GM12878 (cell line): Measurements from ENCODE around the gene CAST. TPM values are rescaled to one million over a fixed set of nuclear protein-coding genes. Genes with fewer than 3 reads are reported as not detected.

Experiments
- ASH2L ChIP-seq: fragments of 300-600, 200-600 bp; sonication (generic); IDR thresholded peaks from 2 replicates; pipeline ENCODE4 v1.6.1; 2017; ENCODE audit warnings: low read depth, mild to moderate bottlenecking, borderline replicate concordance
- BMI1 ChIP-seq: fragments of 450-650 bp; IDR thresholded peaks from 2 replicates; pipeline ENCODE4 v1.6.1; 2016; ENCODE audit warnings: mild to moderate bottlenecking, moderate library complexity, borderline replicate concordance
- CBFB ChIP-seq: IDR thresholded peaks from 2 replicates; pipeline ENCODE4 v1.6.1; 2016; ENCODE audit warnings: antibody characterized with exemption, low read depth
- HDGF ChIP-seq: fragments of 450-650 bp; IDR thresholded peaks from 2 replicates; pipeline ENCODE4 v1.6.1; 2016; ENCODE audit warnings: antibody characterized with exemption
- IKZF1 ChIP-seq: fragments of 450-650 bp; conservative IDR thresholded peaks from 2 replicates; pipeline ENCODE4 v1.6.1; 2017; ENCODE audit warnings: antibody characterized with exemption, mild to moderate bottlenecking
- MAX ChIP-seq: IDR thresholded peaks from 2 replicates; pipeline ENCODE4 v1.6.1; 2012; ENCODE audit warnings: low read depth, low read length, improper control_type of control experiment
- MXI1 ChIP-seq: fragments of 150-350 bp; IDR thresholded peaks from 2 replicates; pipeline ENCODE4 v1.6.1; 2011; ENCODE audit warnings: low read depth, mild to moderate bottlenecking, inconsistent platforms, low read length, improper control_type of control experiment
- NFXL1 ChIP-seq: fragments of 450-650 bp; IDR thresholded peaks from 2 replicates; pipeline ENCODE4 v1.6.1; 2017; ENCODE audit warnings: antibody characterized with exemption, mild to moderate bottlenecking, borderline replicate concordance
- NFYB ChIP-seq: IDR thresholded peaks from 2 replicates; pipeline ENCODE4 v1.6.1; 2011; ENCODE audit warnings: low read depth, mild to moderate bottlenecking, low read length, improper control_type of control experiment, moderate library complexity; ENCODE audit not compliant: insufficient read depth
- NR2C1 ChIP-seq: fragments of 450-650 bp; IDR thresholded peaks from 2 replicates; pipeline ENCODE4 v1.6.1; 2017; ENCODE audit warnings: antibody characterized with exemption, mild to moderate bottlenecking, moderate library complexity
- PKNOX1 ChIP-seq: fragments of 450-650 bp; IDR thresholded peaks from 2 replicates; pipeline ENCODE4 v1.6.1; 2016; ENCODE audit warnings: mild to moderate bottlenecking
- POLR2AphosphoS5 ChIP-seq: IDR thresholded peaks from 2 replicates; pipeline ENCODE4 v1.6.1; 2011; ENCODE audit warnings: mild to moderate bottlenecking, low read length, inconsistent platforms
- RAD21 ChIP-seq: IDR thresholded peaks from 2 replicates; pipeline ENCODE4 v1.6.1; 2011; ENCODE audit warnings: mild to moderate bottlenecking, low read depth, low read length, moderate library complexity; ENCODE audit not compliant: insufficient read depth
- RUNX3 ChIP-seq: IDR thresholded peaks from 2 replicates; pipeline ENCODE4 v1.6.1; 2012; ENCODE audit warnings: low read length, inconsistent platforms
- SMARCA5 ChIP-seq: fragments of 450-650 bp; IDR thresholded peaks from 2 replicates; pipeline ENCODE4 v1.6.1; 2017; ENCODE audit warnings: mild to moderate bottlenecking
- SPI1 ChIP-seq: IDR thresholded peaks from 2 replicates; pipeline ENCODE4 v1.6.1; 2011; ENCODE audit warnings: low read depth, mild to moderate bottlenecking, low read length, moderate library complexity, borderline replicate concordance; ENCODE audit not compliant: insufficient read depth
- TCF12 ChIP-seq: IDR thresholded peaks from 2 replicates; pipeline ENCODE4 v1.6.1; 2011; ENCODE audit warnings: low read depth, mild to moderate bottlenecking, low read length
- TCF7 ChIP-seq: IDR thresholded peaks from 2 replicates; pipeline ENCODE4 v1.6.1; 2014; ENCODE audit warnings: antibody characterized with exemption, borderline replicate concordance
- ZNF24 ChIP-seq: fragments of 450-650 bp; IDR thresholded peaks from 2 replicates; pipeline ENCODE4 v1.6.1; 2017; ENCODE audit warnings: antibody characterized with exemption, mild to moderate bottlenecking
- ZNF384 ChIP-seq: IDR thresholded peaks from 2 replicates; pipeline ENCODE4 v1.6.1; 2012; ENCODE audit warnings: low read depth, mild to moderate bottlenecking, low read length, improper control_type of control experiment, borderline replicate concordance
- ZZZ3 ChIP-seq: IDR thresholded peaks from 2 replicates; pipeline ENCODE4 v1.6.1; 2011; ENCODE audit warnings: low read depth; ENCODE audit not compliant: control insufficient read depth, insufficient read length
- polyA plus RNA-seq, 11 experiments: library from polyadenylated mRNA; depleted of rRNA in 4 of 11; unstranded in 6 of 11; stranded (reverse) in 5 of 11; fragments of >200 nt; fragmentation: Nextera tagmentation in 4 of 11; fragmentation: Illumina TruSeq in 1 of 11; extraction: Ambion mirVana in 4 of 11; extraction: Trizol in 1 of 11; gene quantifications; 1 replicate in 1 of 11; 2 replicates in 10 of 11; pipeline versions ENCODE4 v1.2.1 to v1.2.3, GENCODE V29; 2011 to 2016; ENCODE audit warnings: inconsistent platforms in 2 of 11, missing spikeins in 2 of 11, low read depth in 1 of 11
- total RNA-seq, 4 experiments: library from RNA; depleted of rRNA in 3 of 4; stranded (reverse); fragments of >200 nt in 3 of 4; fragmentation: Illumina TruSeq in 1 of 4; extraction: Trizol in 1 of 4; gene quantifications; 2 replicates each; pipeline versions ENCODE4 v1.2.1 to v1.2.3, GENCODE V29; 2013 to 2021
- TF ChIP-seq, protein P1 (sequence below): IDR thresholded peaks from 2 replicates; pipeline ENCODE4 v1.6.1; 2011; ENCODE audit warnings: low read depth, low read length, improper control_type of control experiment, borderline replicate concordance
- TF ChIP-seq, protein P2 (sequence below): fragments of 450-650 bp; formaldehyde crosslinking; IDR thresholded peaks from 2 replicates; pipeline ENCODE4 v1.4.0; 2020; ENCODE audit warnings: mild to moderate bottlenecking, moderate library complexity
- TF ChIP-seq, protein P3 (sequence below): fragments of 150-350 bp; IDR thresholded peaks from 2 replicates; pipeline ENCODE4 v1.6.1; 2016; ENCODE audit warnings: low read depth, low read length

CAST gene
- total and polyA plus RNA-seq, 10 of the 15 experiments (the other 5 are each of a cell fraction or from before 2014, with no cell fraction given), result 31.7 to 140 (median 68.5) TPM

- TF ChIP-seq MAX (no peak), SPI1 (no peak), ZNF24 (no peak), BMI1 (no peak), SMARCA5 (no peak), RUNX3 (peak; percentile 82), ZNF384 (no peak), HDGF (no peak), NR2C1 (no peak), POLR2AphosphoS5 (no peak), ZZZ3 (no peak), RAD21 (no peak), NFXL1 (no peak), MXI1 (no peak), ASH2L (no peak), NFYB (no peak), PKNOX1 (no peak), IKZF1 (0 out of 2 replicates have a peak, but pooled peaks have one; percentile 16), TCF7 (peak; percentile 92), TCF12 (no peak), CBFB (0 out of 2 replicates have a peak, but pooled peaks have one; percentile 30)
- TF ChIP-seq, protein P1, sequence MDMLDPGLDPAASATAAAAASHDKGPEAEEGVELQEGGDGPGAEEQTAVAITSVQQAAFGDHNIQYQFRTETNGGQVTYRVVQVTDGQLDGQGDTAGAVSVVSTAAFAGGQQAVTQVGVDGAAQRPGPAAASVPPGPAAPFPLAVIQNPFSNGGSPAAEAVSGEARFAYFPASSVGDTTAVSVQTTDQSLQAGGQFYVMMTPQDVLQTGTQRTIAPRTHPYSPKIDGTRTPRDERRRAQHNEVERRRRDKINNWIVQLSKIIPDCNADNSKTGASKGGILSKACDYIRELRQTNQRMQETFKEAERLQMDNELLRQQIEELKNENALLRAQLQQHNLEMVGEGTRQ, result no peak
- TF ChIP-seq, protein P2, sequence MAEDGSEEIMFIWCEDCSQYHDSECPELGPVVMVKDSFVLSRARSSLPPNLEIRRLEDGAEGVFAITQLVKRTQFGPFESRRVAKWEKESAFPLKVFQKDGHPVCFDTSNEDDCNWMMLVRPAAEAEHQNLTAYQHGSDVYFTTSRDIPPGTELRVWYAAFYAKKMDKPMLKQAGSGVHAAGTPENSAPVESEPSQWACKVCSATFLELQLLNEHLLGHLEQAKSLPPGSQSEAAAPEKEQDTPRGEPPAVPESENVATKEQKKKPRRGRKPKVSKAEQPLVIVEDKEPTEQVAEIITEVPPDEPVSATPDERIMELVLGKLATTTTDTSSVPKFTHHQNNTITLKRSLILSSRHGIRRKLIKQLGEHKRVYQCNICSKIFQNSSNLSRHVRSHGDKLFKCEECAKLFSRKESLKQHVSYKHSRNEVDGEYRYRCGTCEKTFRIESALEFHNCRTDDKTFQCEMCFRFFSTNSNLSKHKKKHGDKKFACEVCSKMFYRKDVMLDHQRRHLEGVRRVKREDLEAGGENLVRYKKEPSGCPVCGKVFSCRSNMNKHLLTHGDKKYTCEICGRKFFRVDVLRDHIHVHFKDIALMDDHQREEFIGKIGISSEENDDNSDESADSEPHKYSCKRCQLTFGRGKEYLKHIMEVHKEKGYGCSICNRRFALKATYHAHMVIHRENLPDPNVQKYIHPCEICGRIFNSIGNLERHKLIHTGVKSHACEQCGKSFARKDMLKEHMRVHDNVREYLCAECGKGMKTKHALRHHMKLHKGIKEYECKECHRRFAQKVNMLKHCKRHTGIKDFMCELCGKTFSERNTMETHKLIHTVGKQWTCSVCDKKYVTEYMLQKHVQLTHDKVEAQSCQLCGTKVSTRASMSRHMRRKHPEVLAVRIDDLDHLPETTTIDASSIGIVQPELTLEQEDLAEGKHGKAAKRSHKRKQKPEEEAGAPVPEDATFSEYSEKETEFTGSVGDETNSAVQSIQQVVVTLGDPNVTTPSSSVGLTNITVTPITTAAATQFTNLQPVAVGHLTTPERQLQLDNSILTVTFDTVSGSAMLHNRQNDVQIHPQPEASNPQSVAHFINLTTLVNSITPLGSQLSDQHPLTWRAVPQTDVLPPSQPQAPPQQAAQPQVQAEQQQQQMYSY, result no peak
- TF ChIP-seq, protein P3, sequence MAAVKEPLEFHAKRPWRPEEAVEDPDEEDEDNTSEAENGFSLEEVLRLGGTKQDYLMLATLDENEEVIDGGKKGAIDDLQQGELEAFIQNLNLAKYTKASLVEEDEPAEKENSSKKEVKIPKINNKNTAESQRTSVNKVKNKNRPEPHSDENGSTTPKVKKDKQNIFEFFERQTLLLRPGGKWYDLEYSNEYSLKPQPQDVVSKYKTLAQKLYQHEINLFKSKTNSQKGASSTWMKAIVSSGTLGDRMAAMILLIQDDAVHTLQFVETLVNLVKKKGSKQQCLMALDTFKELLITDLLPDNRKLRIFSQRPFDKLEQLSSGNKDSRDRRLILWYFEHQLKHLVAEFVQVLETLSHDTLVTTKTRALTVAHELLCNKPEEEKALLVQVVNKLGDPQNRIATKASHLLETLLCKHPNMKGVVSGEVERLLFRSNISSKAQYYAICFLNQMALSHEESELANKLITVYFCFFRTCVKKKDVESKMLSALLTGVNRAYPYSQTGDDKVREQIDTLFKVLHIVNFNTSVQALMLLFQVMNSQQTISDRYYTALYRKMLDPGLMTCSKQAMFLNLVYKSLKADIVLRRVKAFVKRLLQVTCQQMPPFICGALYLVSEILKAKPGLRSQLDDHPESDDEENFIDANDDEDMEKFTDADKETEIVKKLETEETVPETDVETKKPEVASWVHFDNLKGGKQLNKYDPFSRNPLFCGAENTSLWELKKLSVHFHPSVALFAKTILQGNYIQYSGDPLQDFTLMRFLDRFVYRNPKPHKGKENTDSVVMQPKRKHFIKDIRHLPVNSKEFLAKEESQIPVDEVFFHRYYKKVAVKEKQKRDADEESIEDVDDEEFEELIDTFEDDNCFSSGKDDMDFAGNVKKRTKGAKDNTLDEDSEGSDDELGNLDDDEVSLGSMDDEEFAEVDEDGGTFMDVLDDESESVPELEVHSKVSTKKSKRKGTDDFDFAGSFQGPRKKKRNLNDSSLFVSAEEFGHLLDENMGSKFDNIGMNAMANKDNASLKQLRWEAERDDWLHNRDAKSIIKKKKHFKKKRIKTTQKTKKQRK, result no peak
These were observed 2.5 kb downstream of the CAST start (continued) for GRCh38 chr5:96664669-96665068.
